DMS79 (cell line): ENCODE measurements around the gene VWA2.

Experiments
- DNase-seq: peaks from one replicate; lab custom pipeline; 2025; lab: John Stamatoyannopoulos, UW

The VWA2 gene

DNA sequence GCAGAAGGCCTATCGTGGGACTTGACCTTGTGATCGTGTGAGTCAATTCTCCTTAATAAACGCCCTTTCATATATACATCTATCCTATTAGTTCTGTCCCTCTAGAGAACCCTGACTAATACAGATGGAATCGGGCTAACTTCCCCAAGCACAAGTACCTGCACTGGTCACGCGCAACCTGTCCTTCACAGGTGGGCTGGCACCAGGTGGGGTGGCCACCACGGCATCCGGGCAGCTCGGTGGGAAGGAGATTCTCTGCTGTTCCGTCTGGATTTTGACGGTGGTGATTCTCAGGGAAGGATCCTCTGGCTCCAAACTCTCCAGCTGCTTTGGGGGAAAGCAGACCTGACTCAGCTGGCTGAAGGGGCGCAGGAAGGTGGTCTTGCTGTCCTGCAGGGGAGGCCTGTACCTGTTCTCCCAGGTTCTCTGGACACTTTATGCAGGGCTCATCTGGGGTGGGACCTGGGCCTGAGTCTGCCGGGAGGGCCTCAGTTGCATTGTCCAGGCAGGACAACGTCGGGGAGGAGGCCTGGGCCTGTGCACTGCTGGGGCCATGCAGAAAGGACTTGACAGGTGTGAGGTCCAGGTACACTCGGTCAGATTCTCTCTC, 61.1 kb downstream of the VWA2 start:
- no peak for DNase-seq

DNA sequence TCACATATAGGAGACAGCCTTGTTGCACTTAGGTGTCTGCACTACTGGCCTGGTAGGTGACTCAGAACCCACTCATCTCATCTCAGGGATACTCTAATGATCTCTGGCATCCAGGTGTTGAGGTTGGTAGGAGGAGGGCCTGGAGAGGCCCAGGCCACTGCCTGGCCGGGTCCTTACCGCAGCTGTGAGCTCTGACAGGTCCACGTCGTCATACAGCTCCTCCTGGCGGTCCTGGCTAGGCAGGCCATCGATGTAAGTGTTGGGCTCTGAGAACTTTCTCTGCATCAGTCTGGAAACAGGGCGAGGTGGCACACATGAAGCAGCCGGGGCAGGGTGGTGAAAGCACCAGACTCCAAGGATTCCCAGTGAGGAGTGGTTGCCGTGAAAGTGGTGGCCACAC, 62.1 kb downstream of the VWA2 start:
- DNase-seq = no peak

DNA sequence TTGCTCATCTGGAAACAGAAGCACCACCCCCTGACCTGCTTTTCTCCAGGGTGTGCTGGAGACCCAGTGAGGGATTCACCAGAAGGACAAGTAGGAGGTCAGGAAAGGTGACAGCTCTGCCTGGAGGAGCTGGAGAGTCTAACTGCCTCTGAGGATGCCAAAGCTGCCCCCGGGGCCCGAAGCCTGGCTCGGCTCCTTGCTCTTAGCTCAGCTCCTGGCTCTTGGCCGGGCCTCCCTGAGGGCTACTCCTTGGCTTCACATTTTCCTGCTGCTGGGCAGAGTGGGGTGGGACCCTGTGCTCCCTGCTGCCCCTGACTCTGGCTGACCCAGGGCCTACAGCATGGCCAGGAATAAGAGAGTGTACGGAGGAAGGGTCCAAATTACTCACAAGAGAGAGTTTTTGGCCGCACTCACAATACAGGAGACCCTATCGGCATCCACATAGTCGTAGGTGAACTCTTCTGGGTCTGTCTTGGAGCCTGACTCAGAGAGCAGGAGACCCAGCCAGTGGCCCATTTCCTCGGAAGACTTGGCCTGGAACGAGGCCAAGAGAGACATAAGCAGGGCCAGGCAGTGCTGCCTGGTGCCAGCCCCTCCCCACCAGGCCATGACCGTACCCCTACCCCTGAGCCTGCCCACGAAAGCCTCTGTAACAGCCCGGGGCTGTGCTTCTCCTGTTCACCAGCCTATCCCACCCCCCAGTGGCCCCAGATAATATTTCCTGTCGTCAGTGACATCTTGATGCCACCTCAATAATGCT, 63.1 kb downstream of the VWA2 start:
- DNase-seq = no peak

DNA sequence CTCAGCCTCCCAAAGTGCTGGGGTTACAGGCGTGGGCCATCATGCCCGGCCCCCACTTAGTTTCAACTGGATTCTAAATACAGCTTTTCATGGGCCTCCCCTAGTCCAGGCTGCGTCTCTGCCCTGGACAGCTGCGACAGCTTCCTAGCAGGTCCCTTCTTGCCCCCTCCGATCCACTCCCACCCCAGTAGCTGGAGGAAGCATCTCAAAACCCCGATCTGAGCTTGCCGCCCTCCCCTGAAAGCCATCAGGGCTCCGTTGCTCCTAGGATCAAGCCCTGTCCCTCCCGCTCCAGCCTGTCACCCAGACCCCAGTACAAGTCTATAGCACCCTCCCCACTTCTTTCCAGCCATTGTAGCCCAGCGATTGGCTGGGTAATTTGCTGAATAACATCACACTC, 64.5 kb downstream of the VWA2 start:
- DNase-seq = no peak

DNA sequence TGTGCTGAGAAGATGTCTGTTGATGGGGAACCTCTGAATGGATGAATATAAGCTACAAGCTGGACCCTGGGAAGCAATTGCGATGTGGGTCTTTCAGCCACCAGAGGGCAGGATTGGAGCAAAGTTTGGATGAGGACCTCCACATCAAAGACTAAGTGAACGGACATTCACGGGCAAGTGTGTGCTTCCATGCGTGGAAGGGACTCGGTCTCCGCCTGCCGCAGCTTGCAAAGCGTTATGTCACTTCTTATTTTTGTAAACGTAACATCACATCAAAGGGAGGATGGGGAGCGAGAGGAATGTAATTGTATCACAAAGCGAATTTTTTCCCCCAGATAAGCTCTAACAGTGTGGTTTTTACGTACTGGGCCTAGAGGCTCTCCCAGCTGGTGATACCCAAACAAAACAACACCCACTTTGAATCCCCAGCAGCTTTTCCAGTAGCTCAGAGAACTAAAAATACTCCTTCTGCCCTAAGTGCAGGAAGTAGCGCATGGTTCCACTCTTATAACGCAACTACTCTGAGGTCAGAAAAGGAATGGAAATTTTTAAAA, 65.0 kb downstream of the VWA2 start:
- DNase-seq = peak; percentile 3

DNA sequence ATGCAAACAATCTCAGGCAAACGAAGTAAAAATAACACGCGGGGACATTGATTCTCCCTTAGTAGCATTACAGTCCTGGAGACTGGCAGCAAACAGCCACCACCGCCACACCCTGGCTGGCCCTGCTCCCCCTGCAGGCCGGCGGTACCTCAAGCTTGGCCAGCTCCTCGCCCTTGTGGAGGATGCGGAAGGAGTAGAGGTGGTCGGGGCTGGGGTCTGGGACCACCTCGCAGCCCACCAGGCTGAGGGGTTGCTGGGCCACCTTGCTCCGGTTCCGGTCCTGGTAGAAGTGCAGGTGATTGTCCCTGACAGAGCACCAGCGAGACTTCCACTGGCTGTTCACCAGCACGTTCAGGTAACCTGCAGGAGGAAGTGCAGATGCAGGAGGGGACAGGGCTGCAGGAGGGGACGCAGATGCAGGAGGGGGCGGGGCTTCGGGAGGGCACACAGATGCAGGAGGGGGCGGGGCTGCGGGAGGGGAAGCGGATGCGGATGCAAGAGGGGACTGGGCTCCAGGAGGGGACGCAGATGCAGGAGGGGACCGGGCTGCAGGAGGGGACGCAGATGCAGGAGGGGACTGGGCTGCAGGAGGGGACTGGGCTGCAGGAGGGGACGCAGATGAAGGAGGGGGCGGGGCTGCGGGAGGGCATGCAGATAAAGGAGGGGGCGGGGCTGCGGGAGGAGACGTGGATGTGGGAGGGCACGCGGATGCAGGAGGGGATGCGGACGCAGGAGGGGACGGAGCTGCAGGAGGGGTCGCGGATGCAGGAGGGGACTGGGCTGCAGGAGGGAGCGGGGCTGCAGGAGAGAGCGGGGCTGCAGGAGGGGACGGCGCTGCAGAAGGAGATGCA, 65.7 kb downstream of the VWA2 start:
- DNase-seq = peak; percentile 43

DNA sequence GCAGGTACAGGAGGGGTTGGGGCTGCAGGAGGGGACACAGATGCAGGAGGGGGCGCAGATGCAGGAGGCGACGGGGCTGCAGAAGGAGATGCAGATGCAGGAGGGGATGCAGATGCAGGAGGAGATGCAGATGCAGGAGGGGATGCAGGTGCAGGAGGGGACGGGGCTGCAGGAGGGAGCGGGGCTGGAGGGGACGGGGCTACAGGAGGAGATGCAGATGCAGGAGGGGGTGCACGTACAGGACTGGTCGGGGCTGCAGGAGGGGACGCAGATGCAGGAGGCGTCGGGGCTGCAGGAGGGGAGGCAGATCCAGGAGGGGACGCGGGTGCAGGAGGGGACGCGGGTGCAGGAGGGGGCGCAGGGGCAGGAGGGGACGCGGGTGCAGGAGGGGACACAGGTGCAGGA, 66.5 kb downstream of the VWA2 start:
- no peak for DNase-seq

DNA sequence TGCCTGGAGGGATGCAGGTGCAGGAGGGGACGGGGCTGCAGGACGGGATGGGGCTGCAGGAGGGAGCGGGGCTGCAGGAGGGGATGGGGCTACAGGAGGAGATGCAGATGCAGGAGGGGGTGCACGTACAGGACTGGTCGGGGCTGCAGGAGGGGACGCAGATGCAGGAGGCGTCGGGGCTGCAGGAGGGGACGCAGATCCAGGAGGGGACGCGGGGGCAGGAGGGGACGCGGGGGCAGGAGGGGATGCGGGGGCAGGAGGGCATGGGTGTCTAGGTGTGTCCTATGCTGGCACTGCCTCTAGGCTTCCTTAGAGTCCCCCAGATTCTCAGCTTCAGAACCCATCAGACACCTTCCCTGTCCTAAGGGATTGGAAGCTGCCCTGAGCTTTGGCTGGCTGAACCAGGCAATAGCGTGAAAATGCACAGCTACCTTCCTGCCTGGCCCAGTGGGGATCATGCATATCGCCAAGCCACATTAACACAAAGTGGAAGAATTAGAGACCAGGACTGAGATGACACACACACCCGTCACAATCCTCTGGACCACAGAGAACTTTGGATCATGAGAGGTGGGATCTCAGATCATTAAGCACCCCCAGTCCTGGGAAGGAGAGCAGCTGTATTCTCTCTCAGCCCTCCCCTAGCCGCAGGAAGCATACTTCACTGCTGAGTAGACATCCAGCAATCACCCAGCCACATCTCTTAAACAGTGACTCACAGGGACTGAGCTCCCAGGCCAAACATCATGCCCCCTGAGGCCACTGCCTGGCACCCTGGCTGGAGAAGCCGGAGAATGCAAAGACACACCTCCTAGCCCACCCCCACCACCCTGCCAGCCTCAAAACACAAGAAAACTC, 67.3 kb downstream of the VWA2 start:
- no peak for DNase-seq

DNA sequence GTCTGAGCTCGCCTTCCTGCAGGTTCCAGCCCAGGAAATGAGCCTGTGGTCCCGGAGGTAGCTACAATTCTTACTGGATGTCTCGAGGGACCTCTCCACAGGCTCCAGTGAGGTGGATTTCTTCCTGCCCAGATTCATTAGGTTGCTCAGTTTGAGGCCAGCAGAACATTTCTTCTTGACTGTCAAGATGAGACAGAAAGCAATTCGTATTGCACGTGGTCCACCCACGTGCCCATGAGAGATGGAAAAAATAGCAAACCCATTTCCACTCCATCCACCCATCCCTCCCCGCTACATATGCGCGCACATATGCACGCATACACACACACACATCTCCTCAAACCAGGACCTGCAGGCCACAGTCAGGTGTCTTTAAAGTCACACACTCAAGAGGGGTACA, 68.7 kb downstream of the VWA2 start:
- DNase-seq = no peak

DNA sequence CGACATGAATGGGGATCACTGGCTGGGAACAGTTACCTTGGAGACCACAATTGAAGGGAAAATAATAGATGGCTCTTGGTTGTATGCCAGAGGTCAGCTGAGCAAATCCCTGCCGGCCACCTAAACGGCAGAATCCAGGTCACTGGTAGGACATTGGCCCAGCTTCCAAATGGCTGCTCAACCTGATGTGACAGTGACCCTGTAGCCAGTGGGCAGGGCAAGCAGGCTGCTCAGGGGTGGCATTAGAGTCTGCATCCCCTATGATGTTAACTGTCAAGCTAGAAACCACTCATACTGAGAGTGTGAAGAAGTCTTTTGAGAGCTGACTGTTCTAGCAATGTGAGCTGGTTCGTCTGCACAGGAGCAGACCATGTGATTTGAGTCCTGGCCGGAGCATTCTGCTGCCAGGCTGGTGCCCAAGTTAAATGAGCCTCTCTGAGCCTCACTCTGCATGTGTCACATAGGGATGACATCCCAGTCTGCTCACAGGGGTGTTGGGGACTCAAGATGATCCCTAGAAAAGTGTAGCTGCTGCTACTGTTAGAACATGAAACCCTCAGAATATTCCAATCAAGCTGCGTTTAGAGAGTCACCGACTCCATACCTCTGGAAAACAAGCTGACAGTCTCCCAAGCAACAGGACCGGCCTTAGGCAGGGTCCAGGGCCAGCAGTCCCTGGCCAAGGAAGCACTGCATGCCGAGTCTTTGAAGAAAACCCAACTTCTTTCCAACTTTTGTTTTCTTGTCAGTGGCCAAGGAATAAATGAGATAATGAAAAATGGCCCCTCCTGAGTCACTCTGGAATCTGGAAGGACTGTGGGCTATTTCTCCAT, 69.7 kb downstream of the VWA2 start:
- no peak for DNase-seq

DNA sequence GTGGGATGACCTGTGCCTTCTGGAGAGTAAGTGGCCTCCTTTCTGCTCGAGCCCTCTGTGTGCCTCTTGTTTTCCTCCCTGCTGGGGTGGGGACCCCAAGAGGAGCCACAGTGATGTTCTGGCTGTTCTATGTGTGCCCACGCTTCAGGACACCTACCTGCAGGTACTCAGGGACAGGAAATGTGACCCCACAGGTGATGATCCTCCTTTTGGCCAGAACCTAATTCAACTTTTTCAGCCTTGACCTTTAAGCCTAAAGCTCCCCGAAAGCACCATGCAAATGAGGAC, 70.3 kb downstream of the VWA2 start:
- no peak for DNase-seq

DNA sequence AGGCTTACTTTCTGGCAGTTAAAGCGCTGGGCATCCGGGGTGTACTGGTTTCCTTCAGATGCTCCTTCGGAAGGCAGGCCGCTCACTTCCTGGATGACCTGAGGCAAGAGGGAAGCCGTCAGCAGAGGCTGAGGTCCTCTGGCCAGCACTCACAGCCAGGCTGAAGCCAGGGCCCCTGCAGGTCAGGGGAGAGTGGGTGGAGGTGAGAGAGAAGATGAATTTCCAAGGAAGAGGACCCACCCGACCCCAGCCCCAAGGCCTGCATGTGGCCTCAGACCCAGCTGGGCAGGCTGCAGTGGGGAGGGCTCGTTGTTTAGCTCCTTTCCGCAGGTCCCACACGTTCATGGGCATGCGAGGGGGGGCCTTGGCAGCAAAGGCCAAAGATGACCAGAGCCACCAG, 71.3 kb downstream of the VWA2 start:
- no peak for DNase-seq

DNA sequence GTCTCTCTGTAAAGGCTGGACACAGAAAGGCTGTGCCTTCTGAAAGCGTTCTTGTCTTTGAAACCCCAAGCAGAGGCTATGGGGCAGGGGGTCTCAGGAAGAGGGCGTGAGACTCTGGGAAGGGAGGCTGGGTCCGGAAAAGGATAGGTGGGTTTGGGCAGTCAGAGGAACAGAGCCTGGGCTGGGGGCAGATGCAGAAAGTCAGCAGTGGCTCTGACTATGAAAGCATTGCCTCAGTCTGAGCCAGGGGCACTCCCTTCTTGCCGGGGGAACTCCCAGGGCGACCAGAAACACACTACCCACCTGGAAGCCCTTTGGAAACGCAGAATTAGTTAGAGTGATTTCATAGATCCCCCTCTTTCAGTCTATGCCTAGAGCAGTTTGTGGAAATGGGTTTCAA, 72.0 kb downstream of the VWA2 start:
- no peak for DNase-seq

DNA sequence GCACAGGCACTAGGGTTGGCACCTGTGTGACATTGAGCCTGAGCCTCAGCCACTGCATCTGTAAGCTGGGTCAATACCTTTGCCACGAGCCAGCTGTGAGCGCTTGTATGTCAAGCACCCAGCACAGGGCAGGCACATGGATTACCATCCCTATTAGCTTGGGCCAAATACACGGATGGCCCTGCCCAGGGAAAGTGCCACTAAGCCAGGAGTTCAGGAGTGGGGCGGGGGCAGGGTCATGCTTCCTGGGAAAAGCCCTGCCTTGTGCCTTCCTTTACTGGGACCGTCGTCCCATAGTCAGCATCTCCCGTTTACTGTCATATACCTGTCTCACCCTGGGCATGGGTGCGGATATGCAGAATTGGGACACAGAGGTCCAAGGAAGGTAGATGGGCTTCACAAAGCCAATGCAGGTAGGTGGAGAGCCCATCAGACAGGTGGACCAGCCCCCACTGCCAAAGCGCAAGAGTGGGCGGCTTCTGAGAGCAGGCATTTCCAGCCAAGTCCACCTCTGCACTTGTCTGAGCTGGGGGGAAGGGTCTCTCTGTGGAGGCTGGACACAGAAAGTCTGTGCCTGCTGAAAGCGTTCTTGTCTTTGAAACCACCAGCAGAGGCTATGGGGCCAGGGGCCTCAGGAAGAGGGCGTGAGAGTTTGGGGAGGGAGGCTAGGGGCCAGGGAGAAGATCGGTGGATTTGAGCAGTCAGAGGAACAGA, 72.6 kb downstream of the VWA2 start:
- DNase-seq = no peak

DNA sequence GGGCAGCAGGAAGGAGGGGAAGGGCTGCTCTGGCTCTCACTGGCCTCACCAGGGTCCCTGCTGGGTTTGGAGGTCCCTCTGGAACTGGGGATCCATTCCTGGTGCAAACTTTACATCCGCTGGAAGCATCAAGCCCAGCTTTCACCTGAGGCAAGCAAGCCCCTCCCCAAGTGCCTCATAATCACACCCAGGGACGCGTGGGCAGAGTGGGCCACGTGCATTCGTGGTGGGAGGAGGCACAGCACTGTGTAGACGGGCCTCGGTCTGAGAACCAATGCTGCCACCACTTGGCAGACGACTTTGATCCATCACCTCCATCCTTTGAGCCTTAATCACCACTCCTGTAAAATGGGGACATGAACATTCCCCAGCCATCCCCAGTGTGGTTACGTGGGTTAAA, 74.1 kb downstream of the VWA2 start:
- DNase-seq = no peak

DNA sequence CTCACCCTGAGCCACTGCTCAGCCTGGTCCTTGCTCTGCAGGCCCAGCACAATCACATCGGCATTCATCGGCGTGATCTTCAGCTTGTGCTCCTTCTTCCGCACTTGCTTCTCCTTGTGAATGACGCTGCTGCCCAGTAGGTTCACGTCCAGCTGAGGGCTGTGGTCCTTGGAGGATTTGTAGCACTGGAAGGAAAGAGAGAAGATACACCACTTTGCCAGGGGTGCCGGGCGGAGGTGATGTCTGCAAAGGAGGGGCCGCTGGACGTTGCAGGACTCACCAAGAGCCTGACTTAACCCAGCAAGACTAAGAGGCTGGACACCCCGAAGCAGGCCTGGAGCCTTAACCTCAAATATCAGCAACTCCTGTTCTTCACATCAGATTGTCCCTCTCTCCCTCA, 74.8 kb downstream of the VWA2 start:
- no peak for DNase-seq

DNA sequence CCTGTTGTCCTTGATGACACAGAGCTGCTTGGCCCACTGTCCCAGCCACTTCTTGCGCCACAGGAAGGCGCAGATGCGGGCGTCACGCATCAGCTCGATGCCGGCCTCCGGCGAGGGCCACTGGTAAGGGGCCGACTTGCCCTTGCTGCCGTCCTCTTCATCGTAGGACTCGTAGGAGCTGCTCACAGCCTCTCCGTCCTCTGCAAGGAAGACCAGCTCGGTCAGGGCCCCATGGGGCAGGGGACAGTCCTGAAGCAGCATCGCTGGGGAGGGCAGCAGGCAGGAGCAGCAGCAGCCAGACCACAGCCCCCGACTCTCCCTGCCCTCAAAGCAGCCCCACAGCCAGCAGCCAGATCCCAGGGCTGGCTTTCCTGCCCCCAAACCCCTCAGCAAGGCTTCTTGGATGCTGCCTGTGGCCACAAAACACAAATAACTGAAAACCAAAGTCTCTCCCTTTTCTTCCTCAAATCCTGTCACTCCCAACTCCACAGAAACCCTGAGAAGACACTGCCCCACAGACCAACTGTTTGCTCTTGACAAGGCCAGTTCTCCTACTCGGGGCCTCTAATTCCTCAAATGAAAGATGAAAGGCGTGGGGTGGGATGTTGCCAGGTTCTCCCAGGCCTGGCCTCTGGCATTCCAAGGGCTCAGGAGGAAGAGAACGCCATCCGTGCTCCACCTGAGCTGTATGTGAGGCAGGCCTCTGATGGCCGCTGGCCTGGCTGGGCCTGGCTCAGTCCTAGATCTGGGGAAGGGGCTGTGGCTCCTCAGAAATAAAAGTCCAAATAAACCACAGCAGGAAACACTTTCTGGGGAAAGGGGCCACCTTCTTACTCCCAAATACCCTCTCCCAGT, 76.7 kb downstream of the VWA2 start:
- no peak for DNase-seq

DNA sequence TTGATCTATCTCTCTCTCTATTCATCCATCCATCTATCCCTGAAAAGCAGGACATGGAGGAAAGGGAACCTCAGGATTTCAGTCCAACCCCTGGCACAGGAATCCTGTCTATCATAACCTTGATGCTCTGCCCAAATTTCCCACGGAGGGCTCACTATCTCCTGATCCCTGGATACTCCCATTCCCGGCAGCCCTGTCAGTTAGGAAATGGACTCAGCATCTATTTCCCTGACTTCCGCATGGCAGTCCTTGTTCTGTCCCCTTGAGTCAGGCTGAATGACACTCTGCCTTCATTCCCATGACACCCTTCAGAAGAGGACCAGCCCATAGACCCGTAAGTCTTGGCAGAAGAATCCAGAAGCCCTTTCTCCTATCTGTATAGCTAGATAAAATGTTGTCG, 77.7 kb downstream of the VWA2 start:
- DNase-seq = no peak

DNA sequence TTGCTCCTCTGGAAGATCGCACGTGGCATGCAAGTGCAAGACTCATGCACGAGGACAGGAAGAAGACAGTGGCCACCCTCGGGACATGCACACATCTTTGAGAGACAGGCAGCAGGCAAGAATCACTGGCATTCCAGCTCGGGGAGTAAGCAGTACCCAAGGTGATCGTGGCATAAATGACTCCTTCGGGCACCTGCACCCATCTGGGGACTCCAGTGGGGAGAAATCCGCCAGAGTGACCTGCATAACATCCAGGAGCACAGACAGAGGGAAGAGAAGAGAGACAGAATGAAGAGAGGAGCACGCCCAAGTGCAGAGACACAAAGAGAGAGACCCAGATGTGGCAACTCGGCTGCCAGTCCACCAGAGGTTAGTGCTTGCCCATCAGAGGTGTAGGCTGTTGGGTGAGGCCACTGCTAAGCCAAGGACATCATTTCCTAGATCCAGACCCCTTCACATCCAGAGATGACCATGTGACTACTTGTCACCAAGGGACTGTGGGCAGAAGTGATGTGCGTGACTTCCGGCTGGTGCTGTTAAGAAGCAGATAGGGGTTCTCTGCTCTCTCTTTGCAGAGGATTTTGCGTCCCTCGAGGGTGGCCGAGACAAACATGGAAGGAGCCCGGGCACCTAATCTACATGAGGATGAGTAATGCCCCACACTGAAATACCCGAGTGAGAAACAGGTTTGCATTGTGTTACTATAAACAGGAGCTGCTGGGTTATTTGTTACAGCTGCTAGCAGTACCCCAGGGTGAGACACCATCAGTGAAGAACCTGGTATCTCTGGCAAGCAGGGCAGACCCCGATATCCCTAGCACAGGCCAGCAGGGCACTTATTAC, 80.6 kb downstream of the VWA2 start:
- no peak for DNase-seq
